ENCODE measurements around the gene AP1S1.

DNA sequence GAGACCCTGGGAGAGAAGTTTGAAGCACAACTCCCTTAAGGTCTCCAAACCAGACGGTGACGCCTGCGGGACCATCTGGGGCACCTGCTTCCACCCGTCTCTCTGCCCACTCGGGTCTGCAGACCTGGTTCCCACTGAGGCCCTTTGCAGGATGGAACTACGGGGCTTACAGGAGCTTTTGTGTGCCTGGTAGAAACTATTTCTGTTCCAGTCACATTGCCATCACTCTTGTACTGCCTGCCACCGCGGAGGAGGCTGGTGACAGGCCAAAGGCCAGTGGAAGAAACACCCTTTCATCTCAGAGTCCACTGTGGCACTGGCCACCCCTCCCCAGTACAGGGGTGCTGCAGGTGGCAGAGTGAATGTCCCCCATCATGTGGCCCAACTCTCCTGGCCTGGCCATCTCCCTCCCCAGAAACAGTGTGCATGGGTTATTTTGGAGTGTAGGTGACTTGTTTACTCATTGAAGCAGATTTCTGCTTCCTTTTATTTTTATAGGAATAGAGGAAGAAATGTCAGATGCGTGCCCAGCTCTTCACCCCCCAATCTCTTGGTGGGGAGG lies 16.5 kb upstream of the AP1S1 start:
- TF ChIP-seq TAF1 (IDR thresholded peaks at IDR 0.05; ENCODE audit: borderline replicate concordance, low read depth, low read length), result no peak
- TF ChIP-seq POLR2AphosphoS5 (IDR thresholded peaks at IDR 0.05; ENCODE audit: low read depth, low read length), result no peak
- TF ChIP-seq POLR2A (IDR thresholded peaks at IDR 0.05; ENCODE audit: low read depth, low read length), result no peak
